HL-60/S4 treated with phorbol 12-myristate 13-acetate at 8.2 ng/mL for 4 days and 3 days (cell line): ENCODE results near the gene TMEM232.

Experiments used
- in situ Hi-C: fragments of 300-500 bp; cut with MboI; formaldehyde crosslinking; loops from 2 replicates; pipeline ENCODE4 v1.15.0; 2022; ENCODE audit warnings: low sequenced_read_pairs

TMEM232 gene

GRCh38 chr5:110525762-110526161 is 200.7 kb downstream of the TMEM232 start:
- in situ Hi-C loops = no loop called here

DNA sequence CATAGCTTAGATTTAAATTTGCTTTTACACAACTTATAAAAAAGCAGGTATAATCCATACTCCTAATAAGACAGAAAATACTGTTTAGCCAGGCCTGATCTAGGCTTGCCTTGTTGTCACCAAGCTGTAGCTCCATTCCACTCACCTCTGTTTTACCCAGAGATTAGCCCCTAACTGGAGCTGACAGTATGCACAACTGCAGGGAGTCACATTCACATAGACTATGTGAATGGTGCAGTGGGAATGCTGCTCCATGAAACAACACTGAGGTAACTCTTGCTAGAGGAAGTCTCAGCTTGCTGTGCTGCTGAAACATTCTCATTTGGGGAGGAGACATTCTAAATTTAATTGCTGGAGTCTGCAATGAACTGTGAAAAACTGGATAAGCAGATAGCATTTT is 209.1 kb downstream of the TMEM232 start:
- in situ Hi-C loops = no loop called here

DNA sequence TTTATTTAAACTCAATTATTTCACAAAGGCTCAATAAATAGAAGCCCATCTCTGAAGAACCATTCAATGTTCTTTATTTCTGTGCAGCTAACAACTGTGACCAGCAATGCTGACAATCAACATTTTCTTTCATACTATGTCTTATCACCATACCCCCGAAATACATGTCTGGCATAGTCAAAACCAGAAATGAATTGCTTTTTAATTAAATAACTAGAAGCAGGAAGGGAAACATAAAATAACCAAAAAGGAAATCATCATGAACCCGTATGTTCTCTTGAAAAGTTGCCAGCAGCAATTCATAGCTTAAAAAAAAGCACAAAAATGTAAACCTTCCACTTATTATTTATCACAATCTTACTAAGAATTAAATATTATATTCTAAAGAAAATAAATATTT is 212.4 kb downstream of the TMEM232 start:
- in situ Hi-C loops = no loop called here

- in situ Hi-C loops = no loop called here
Observed at GRCh38 chr5:110512266-110512665, 214.2 kb downstream of the TMEM232 start.

- in situ Hi-C loops = no loop called here
Observed at GRCh38 chr5:110510146-110510545, 216.3 kb downstream of the TMEM232 start.

DNA sequence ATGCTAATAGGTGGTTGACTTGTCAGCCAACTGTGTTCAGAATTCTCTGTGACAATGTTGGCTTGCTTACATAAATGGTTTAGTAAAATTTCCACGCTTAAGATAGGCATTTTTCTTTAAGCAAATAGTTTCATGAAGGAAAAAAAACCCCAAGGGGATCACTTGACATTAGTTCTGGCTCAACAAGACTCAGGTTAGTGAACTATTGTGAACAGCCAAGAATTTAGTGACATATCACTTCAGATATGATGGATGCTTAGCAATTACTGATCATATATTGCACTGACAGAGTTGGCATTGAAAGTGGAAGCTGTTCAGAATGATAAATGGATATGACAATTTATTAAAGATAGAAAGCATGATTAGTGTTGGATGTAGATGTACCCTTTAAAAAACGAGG is 218.5 kb downstream of the TMEM232 start:
- in situ Hi-C loops = no loop called here

- in situ Hi-C loops = no loop called here
Observed at GRCh38 chr5:110506378-110506777, 220.1 kb downstream of the TMEM232 start.

- in situ Hi-C loops = no loop called here
Observed at GRCh38 chr5:110496276-110496675, 230.2 kb downstream of the TMEM232 start.

DNA sequence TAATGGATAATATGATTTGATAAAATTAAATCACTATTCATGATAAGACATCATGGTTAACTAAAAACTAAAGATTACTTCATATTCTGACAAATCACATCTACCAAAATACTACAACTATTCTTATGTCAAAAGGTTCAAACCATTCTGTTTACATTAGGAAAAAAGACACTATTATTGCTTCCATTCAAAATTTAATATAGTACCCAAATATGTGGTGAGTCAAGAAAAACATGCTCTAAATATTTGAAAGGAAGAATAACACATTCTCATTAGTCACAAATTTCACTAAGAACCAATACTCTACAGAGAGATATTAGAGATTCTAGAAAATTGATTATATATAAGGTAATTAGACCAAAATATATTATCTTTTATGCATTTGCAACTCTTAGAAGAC is 234.0 kb downstream of the TMEM232 start:
- in situ Hi-C loops = no loop called here

GRCh38 chr5:110478895-110479294 is 247.6 kb downstream of the TMEM232 start:
- in situ Hi-C loops = no loop called here

DNA sequence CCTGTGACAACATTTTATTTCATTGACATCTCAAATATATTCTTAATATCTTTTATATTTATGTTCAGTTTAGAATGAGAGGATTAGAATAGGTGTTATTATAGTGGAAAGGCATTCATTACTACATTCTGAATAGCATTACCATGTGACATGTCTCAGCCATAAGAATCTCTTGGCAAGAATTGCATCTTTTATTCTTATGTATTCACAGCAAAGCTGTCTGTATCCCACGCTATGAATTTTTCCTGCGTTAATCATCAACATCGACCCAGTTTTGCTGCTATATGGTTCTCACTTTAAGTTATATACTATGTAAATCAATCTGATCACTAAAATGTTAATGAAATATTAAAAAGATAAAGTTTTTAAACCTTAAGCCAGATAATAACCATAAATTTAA is 248.6 kb downstream of the TMEM232 start:
- in situ Hi-C loops = no loop called here

DNA sequence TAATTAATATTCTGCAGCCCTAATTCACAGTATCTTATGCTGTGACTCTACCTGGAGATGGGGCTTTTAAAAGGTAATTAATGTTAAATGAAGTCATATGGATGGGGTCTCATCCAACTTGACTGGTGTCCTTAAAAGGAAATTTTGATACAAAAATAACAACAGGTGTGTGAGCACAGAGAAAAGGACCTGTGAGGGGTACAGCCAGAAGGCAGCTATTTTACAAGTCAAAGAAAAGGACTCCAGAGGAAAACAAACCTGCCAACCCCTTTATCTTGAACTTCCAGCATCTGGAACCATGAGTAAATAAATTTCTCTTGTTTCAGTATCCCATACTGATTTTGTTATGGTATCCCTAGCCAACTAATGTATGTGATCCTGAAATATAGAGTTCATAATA is 250.3 kb downstream of the TMEM232 start:
- in situ Hi-C loops = no loop called here

- in situ Hi-C loops = no loop called here
Observed at GRCh38 chr5:110475529-110475928, 250.9 kb downstream of the TMEM232 start.

DNA sequence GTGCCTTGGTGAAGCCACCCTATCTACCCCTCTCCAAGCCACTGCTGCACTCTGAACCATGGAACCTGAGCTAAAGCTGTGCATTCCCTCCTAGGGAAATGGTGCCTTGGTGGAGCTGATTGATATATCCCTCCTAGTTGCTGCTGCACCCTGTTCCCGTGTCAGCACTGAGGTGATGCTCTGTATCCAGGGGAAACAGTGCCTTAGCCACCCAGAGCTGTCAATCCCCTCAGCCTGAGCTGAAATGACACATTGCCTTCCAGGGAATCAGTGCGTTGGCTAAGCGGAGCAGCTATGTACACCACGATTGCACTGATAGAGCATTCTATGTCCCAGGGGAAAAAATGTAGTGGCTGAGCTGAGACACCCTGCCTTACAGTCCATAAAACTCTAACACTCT is 257.0 kb downstream of the TMEM232 start:
- in situ Hi-C loops = no loop called here

DNA sequence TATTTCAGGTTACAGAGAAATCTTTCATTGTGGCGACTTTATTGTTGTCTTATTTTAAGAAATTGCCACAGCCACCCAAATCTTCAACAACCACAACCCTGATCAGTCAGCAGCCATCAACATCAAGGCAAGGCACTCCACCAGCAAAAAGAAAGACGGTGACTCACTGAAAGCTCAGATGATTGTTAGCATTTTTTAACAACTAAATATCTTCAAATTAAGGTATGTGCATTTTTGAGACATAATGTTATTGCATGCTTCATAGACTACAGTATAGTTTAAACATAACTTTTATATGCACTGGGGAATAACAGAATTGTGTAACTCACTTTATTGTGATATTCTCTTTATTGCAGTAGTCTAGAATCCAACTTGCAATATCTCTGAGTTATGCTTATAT is 263.4 kb downstream of the TMEM232 start:
- in situ Hi-C loops = no loop called here

- in situ Hi-C loops = no loop called here
Observed at GRCh38 chr5:110460837-110461236, 265.6 kb downstream of the TMEM232 start.

DNA sequence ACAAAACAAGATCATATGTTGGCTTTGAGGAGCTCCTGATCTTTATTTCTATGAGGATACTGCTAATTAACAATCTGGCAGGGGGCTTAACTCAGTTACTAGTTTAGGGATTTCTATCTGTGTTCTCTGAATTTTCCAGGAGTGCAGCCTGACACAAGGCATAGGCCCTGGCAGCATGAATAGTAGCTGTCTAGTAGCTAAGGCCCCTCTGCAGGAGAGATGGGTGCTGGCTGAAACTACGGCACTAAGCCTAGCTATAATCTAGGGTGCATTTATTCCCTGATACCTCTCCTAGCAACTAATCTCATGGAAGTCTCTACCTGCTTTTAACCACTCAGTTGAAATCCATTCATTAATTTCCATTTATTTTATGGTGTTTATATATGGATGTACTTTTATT is 268.2 kb downstream of the TMEM232 start:
- in situ Hi-C loops = no loop called here

DNA sequence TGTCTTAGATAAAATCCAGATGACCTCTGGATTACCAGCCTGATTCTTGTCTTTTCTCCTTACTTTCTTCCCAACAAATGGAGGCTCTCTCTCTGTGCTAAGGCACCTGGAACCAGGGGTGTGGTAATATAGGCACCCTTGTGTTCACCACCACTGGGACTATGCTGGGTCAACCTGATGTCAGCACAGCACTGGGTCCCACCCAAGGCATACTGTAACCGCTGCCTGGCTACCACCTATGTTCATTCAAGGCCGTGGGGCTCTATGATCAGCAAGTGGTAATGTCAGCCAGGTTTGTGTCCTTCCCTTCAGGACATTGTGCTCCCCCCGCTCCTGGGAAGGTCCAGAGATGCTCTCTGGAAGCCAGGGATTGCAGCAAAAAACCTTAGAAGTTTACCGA is 283.6 kb downstream of the TMEM232 start:
- in situ Hi-C loops = no loop called here

DNA sequence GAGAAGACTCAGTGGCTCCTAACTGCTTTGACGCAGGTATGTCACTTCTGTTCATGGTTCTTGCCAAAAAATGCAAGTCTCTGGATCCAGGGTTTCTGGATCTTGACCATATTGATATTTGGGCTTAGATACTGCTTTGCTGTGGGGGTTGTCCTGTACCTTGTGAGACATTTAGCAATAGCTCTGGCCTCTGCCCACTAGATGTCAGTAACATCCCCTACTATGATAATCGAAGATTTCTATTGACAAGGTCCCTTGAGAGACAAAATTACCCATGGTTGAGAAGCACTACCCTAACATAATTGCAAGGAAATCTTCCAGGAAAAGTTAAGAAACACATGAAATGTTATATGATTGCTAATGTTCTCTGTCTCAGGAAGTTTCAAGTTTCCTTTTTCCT is 285.4 kb downstream of the TMEM232 start:
- in situ Hi-C loops = no loop called here

DNA sequence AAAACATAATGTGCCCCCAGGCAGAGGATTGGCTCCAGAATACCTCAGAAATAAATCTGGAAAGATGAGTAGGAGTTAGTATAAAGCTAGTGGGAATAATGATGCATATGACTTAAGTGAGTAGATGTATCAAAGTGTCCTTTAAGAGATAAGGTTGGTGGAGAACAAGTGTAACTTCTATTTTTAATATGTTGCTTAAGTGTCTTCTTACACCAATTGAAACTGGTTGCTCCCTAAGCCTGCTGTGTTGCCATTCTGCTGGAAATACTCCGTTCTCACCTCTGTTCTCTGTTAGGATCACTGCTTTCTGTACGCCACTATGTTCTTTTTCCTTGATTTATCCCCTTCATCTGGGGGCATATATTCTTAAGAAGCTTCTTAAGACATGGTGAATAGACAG is 286.4 kb downstream of the TMEM232 start:
- in situ Hi-C loops = no loop called here

DNA sequence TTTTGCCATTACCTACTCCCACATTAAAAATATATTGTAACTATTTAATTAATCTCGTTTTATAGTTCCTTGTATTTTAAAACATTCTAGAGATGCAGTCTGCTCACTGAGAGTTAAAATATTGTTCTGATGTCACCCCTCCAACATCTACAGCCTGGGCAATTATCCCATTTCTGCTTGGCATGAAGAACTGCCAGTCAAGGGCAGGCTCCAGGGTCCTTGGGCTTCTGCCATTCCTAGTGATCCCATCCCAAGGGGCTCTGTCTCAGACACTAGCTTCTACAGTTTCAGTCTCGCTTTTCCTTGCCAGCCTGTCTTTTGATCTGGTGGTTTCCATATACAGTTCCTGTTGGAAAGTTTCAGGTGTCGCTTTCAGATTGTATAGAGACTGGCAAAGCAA is 287.2 kb downstream of the TMEM232 start:
- in situ Hi-C loops = no loop called here

DNA sequence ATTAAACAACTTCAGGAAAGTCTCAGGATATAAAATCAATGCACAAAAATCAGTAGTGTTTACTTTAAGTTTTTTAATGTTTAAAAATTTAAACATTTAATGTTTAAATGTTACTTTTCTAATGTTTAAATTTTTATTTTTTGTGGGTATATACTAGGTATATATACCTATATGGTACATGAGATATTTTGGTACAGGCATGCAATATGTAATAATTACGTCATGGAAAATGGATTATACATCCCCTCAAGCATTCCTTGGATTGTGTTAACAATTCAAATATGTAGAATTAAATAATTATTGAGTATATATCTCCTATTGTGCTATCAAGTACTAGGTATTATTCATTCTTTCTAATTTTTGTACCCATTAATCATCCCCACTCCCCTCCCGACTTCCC is 291.3 kb downstream of the TMEM232 start:
- in situ Hi-C loops = no loop called here

DNA sequence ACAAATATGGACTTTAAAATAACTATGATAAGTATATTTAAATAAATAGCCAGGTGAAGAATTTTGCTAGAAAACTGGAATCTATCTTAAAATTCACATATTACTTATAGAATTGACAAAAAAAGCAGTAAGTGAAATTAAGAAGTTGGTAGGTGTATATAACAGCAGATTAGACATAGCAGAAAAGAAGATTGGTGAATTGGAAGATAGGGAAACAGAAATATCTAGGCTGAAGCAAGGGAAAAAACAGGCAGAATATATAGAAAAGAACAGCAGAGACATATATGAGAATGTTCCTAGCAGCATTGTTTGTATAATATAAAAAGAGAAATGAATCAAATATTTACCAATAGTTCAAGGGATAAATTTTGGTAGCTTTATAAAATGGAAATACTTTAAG is 294.9 kb downstream of the TMEM232 start:
- in situ Hi-C loops = no loop called here

GRCh38 chr5:110414360-110414759 is 312.1 kb downstream of the TMEM232 start:
- in situ Hi-C loops = no loop called here
